BE2C (cell line): Measurements from ENCODE around the gene GJA9.

Source experiments
- DNase-seq: peaks from one replicate; pipeline ENCODE4 v3.0.0-alpha.2; 2020
- H3K27me3 ChIP-seq: fragments of 250-450 bp; sonication (Bioruptor Pico); 2 replicates; pipeline ENCODE4 v1.5.1; 2020; ENCODE audit warnings: mild to moderate bottlenecking
- H3K36me3 ChIP-seq: fragments of 250-450 bp; sonication (Bioruptor Pico); 2 replicates; pipeline ENCODE4 v1.5.1; 2020; ENCODE audit warnings: mild to moderate bottlenecking
- H3K4me1 ChIP-seq: fragments of 250-450 bp; sonication (Bioruptor Pico); 2 replicates; pipeline ENCODE4 v1.5.1; 2020
- H3K4me3 ChIP-seq: 2 replicates; pipeline ENCODE4 v1.5.1; 2011; ENCODE audit warnings: low read depth, low read length
- H3K9me3 ChIP-seq: fragments of 250-450 bp; sonication (Bioruptor Pico); 2 replicates; pipeline ENCODE4 v1.5.1; 2020
- TF ChIP-seq, protein P1 (sequence below): IDR thresholded peaks from 2 replicates; pipeline ENCODE4 v1.5.1; 2012; ENCODE audit warnings: mild to moderate bottlenecking, low read depth, low read length

GJA9 gene

DNA sequence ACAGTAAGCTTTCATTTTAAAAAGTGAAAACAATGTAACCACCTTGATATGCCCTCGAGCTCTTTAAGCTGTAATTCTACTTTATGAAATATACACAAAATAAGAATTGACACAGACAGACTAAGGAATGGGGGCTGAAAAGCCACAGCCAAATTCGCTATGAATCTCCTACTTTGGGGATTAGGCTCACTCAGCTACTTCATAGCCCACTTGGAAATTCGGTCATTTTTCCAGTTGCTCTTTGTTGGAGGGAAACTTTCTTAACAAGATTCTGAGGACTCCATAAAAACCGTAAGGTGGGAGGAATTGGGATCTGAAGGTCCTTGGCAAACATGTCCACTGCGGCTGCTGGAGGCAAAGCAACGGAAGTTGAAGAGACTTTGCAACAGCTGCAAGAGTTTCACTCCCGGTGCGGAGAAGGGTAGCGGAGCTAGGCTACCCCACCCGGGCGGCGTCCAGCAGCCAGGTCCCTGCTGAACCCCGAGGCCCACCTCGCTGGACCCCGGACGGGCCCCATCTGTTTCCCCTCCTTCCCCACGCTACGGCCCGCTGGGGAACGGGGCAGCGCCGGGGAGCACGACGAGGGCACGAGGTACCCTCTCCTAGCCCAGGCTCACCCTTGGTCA lies 8.9 kb downstream of the GJA9 start:
- Histone ChIP-seq H3K36me3 (no peaks in the 10 kb centered on the region), H3K27me3 (no peaks in the 10 kb centered on the region), H3K4me3 (peak overlapping the region; percentile 83), H3K4me1 (no peaks in the 10 kb centered on the region), H3K9me3 (no peaks in the 10 kb centered on the region)
- no peak for DNase-seq
- TF ChIP-seq, protein P1, sequence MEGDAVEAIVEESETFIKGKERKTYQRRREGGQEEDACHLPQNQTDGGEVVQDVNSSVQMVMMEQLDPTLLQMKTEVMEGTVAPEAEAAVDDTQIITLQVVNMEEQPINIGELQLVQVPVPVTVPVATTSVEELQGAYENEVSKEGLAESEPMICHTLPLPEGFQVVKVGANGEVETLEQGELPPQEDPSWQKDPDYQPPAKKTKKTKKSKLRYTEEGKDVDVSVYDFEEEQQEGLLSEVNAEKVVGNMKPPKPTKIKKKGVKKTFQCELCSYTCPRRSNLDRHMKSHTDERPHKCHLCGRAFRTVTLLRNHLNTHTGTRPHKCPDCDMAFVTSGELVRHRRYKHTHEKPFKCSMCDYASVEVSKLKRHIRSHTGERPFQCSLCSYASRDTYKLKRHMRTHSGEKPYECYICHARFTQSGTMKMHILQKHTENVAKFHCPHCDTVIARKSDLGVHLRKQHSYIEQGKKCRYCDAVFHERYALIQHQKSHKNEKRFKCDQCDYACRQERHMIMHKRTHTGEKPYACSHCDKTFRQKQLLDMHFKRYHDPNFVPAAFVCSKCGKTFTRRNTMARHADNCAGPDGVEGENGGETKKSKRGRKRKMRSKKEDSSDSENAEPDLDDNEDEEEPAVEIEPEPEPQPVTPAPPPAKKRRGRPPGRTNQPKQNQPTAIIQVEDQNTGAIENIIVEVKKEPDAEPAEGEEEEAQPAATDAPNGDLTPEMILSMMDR = no peak

DNA sequence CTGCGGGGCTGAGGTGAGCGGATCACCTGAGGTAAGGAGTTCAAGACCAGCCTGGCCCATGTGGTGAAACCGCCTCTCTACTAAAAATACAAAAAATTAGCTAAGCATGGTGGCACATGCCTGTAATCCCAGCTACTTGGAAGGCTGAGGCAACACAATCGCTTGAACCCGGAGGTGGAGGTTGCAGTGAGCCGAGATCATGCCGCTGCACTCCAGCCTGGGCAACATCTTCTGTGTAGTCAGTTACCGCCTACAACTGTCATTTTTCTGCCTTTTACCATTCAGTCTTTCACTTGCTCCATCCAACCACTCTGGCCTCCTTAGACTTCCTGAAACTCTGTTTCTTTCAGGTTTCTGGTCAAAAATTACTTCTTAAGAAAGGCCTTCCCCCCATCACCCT lies 10.4 kb downstream of the GJA9 start:
- no peaks in the 10 kb centered on the region for H3K9me3 ChIP-seq
- H3K4me1 ChIP-seq = no peaks in the 10 kb centered on the region
- TF ChIP-seq, protein P1 = no peak
- no peak for DNase-seq
- H3K27me3 ChIP-seq = no peaks in the 10 kb centered on the region
- no peaks in the 10 kb centered on the region for H3K36me3 ChIP-seq
- H3K4me3 ChIP-seq = no peak overlapping the region

DNA sequence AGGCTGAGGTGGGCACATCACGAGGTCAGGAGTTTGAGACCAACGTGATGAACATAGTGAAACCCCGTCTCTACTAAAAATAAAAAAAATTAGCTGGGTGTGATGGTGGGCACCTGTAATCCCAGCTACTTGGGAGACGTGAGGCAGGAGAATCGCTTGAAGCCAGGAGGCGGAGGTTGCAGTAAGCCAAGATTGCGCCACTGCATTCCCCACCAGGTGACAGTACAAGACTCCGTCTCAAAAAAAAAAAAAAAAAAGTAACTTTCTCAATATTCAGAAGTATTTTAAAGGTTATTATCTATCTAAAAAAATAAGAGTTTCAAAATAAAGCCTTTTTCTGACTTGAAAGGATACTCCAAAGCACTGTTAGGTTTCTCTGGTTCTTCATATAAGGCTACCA lies 14.2 kb downstream of the GJA9 start:
- Histone ChIP-seq H3K9me3 (no peaks in the 10 kb centered on the region), H3K36me3 (no peaks in the 10 kb centered on the region), H3K27me3 (no peaks in the 10 kb centered on the region), H3K4me3 (no peak overlapping the region), H3K4me1 (no peaks in the 10 kb centered on the region)
- TF ChIP-seq, protein P1 = no peak
- no peak for DNase-seq

DNA sequence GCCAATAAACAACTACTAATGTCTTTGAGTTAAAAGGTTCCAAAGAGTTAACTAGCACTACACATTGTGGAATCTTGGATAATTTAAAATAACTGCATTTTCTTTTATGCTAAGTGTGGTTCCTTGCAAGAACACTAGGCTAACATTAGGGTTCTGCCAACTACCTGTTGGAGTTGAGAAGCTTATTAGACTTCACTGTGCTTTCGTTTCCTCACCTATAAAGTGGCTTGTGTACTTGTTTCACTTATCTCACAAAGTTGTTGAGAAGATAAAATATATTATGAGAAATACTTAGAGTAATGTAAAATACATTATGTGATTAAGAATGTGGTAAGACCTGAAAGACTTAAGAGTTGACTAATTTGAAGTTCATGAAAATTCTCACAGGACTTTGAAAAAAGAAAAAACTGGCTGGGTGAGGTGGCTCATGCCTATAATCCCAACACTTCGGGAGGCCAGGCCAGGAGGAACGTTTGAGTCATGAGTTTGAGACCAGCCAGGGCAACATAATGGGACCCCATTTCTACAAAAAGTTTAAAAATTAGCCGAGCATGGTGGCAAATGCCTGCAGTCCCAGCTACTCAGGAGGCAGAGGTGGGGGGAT lies 16.2 kb downstream of the GJA9 start:
- Histone ChIP-seq H3K9me3 (no peaks in the 10 kb centered on the region), H3K4me1 (no peaks in the 10 kb centered on the region), H3K36me3 (no peaks in the 10 kb centered on the region), H3K4me3 (no peak overlapping the region), H3K27me3 (no peaks in the 10 kb centered on the region)
- TF ChIP-seq, protein P1 = no peak
- no peak for DNase-seq

DNA sequence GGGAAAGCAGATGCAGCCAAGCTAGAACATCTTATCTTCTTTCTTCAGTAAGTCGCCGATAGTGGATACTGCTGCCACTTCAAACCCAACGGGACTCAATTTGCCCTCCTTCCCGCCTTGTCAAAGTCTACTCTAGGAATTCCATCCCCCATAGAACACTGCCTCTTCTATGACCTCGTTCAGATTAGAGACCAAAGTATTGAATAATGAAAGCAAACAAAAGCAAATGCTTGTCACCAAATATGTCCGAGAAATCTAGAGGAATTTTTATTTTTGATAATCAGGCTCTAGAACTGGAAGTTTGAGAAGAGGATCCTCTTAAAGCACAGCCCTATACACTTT lies 21.0 kb downstream of the GJA9 start:
- peak overlapping the region; percentile 91 for H3K4me3 ChIP-seq
- TF ChIP-seq, protein P1 = no peak
- DNase-seq = no peak
- no peaks in the 10 kb centered on the region for H3K9me3 ChIP-seq
- H3K4me1 ChIP-seq = no peaks in the 10 kb centered on the region
- no peaks in the 10 kb centered on the region for H3K27me3 ChIP-seq
- H3K36me3 ChIP-seq = no peaks in the 10 kb centered on the region

DNA sequence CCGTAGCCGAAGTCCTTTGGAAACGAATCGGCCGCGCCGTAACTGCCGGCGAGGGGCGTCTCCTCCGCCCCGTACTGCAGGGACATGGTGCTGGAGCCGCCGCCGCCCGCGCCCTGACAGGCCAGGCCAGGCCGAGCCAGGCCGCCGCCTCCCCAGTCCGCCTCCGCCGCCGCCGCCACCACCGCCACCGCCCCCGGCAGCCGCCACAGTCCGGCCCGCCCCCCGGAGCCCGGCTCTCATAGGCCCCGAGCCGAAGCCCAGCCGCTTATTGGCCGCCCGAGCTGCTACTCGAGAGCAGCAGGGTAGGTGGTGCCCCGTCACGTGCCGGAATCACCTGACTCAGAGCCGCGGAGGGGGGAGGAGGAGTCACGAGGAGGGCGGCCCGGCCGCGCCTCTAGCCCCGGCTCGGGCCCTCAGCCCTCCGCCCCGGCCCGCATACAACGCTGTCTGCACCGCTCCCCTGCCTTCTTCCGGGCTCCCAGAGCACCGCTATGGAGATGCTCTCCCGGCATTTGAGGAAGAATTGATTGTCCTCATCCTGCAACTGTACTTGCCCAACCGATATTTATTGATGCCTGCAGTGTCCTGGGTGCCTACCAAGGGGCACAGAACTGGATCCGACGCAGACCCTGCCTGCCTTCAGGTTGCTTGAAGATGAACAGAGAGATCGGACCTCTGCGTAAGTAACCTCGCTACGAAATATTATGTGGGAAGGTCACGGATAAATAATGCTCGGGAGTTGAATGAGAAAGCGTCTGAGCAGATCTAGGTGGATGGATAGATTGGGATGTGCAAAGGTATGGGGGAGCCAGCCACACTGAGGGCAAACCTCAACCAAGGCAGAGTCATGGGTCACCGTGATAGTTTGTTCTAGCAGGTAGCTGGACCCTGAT lies 21.6 kb downstream of the GJA9 start, which contains the start of gene RRAGC:
RRAGC (minus strand) TSS at position 212 of the 893 bp plus-strand sequence; CDS start at position 86, 126 bp downstream.
- TF ChIP-seq, protein P1 = no peak
- H3K27me3 ChIP-seq = no peaks in the 10 kb centered on the region
- no peaks in the 10 kb centered on the region for H3K4me1 ChIP-seq
- peak; percentile 97 for DNase-seq
- no peaks in the 10 kb centered on the region for H3K9me3 ChIP-seq
- no peaks in the 10 kb centered on the region for H3K36me3 ChIP-seq
- H3K4me3 ChIP-seq = peak within 1 kb of the TSS; percentile 91
